ENCODE results near the gene HEY2.

DNA sequence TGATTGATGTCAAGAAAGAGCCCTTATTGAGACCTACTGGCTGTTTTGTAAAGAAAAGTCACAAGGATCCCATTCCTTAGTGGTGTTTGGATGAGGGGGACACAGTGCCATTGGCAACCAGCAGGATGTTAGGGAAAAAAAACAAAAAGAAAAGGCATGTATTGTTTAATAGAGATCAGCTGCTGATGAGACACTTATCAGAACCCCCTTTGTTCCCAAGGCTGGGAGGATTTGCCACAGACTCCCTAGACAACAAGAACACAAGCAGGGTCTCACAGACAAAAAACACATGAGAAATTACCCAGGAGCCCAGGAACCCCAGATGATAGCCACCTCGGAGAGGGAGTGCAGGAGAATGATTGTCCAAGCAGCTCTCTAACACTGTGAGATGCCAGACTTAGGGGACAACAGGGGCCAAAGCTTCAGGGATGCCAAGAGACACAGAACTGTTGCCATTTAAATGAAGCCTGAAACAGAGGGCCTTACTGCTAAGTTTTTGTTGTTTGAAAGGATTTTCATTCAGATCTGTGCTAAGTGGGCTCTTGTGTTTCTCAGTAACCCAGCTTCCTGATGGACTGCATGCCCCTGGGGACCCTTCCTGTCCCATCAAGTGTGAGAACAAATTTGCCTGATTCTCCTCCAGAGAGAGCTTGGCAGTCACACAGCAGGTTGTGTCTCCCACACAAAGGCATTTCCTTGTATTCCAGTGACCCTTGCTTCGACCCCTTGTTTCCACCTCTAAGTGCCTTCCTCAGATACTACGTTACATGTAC is 48.7 kb upstream of the HEY2 start:
- TF ChIP-seq, protein P1, sequence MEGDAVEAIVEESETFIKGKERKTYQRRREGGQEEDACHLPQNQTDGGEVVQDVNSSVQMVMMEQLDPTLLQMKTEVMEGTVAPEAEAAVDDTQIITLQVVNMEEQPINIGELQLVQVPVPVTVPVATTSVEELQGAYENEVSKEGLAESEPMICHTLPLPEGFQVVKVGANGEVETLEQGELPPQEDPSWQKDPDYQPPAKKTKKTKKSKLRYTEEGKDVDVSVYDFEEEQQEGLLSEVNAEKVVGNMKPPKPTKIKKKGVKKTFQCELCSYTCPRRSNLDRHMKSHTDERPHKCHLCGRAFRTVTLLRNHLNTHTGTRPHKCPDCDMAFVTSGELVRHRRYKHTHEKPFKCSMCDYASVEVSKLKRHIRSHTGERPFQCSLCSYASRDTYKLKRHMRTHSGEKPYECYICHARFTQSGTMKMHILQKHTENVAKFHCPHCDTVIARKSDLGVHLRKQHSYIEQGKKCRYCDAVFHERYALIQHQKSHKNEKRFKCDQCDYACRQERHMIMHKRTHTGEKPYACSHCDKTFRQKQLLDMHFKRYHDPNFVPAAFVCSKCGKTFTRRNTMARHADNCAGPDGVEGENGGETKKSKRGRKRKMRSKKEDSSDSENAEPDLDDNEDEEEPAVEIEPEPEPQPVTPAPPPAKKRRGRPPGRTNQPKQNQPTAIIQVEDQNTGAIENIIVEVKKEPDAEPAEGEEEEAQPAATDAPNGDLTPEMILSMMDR (IDR thresholded peaks at IDR 0.05), result no peak
- TF ChIP-seq POLR2AphosphoS5 (IDR thresholded peaks at IDR 0.05) (no peak), POLR2A (IDR thresholded peaks at IDR 0.05) (no peak)

All from prostate gland (tissue), 2 donors.